HG03095 (cell line): ENCODE measurements around the gene CADM1.

Source experiments
- ATAC-seq: cut with Tn5 transposase; IDR thresholded peaks from one replicate; pipeline ENCODE4 v1.9.1; 2021; ENCODE audit warnings: moderate library complexity; ENCODE audit not compliant: unreplicated experiment

CADM1 gene

DNA sequence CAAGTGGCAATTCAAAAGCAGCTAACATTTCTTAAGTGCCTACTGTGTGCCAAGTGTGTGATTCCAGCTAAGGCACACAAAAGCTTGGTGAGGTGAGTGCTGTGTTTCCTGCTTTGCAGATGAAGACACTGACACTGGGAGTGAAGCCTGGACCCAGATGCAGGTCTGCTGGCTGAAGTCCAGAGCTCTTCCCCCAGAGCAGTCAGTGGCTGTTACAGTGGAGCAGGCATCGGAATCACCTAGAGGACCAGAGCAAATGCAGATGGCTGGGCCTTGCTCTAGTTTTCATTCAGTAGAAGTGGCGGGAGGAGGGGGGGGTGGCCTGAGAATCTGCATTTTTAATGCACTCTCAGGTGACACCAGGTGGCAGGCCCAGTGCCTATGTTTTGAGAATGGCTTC, 342.3 kb downstream of the CADM1 start:
- ATAC-seq: no peak

DNA sequence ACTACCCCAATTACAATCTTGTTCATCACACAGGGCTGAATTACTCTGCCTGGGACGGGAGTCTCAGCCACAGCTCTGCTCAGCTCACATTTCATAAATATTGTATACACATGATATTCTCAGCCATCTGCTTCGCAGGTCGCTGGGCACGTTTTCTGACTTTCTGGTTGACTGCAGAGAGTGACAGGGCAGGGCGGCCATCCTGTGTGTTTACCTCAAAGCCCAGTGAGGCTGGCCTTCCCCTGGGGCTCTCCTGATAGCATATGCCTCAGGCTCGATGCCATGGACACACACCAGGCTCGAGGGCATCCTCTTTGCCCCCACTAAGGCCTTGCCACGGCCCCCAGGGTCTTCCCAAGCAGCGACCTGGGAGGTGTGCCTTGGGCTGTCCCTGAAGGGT, 345.0 kb downstream of the CADM1 start:
- ATAC-seq: no peak

DNA sequence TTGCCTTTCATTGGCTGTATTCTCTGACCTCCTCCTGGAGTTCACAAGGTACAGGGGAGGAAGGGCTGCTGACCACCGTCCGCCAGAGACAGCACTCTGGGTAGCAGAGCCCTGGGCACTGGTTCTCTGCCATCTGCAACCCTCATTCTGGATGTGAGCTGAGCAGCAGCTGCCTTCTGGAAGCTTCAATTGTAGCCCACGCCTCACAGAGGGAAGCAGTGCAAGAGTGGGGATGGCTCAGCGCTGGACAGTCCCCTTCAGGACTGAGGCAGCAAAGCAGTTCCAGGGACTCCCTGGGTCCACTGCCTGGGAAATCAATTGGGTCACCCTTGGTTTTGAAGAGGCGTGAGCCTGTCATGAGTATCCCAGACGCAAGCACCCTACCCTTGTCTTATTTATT, 346.2 kb downstream of the CADM1 start:
- no peak for ATAC-seq

GRCh38 chr11:115157247-115157646, 347.0 kb downstream of the CADM1 start:
- ATAC-seq: no peak

DNA sequence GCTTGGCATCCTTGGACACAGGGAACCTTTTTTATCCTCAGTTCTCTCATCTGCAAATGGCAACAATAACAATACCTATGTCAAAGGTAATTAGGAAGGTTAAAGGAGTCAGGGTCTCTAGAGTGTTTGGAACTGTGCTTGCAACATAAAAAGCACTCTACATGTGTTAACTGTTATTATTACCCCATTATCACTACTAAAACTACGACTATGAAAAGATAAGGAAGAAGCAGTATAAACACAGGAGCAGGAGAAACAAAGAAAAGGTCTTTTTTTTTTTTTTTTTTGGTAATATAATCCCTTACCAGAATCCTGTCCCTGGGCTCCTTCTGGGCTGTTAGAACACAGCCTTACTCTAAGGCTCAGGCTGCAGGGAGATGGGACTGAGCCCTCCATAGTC, 348.2 kb downstream of the CADM1 start:
- ATAC-seq: no peak

GRCh38 chr11:115155320-115155719, 348.9 kb downstream of the CADM1 start:
- ATAC-seq: no peak

DNA sequence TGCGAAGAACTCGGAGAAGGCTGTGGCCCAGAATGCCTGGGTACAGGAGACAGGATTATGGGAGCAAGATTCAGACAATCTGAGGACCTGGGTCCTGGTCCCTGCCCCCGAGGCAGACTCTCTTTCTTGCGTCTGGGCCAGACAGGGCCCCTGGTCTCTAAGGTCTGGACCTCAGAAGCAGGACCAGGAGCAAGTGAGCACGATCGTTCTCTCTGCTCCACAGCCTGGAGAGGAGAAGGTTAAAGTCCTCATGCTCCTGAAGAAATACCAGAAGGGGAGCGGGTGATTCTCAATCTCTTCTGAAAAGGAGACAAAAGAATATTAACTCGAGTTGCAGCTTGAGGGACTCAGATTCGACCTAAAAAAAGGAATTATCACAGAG, 349.9 kb downstream of the CADM1 start:
- ATAC-seq: no peak

GRCh38 chr11:115153731-115154354, 350.4 kb downstream of the CADM1 start:
- no peak for ATAC-seq

DNA sequence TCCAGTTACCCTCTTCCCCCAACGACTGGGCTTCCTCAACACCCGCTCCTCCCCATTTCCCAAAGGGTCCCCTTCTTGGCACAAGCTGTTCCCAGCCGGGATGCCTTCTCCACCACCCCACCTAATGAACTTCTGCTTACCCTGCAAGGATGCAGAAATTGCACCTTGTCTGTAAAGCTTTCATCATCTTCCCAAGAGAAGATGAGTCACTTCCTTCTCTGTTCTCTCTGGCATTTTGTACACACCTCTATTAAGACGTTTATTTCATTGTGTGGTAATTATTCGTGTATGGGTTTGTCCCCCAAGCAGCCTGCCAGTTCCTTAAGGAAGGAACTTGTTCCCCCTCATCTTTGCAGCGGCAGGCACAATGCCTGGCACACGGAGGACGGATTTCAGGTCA, 351.1 kb downstream of the CADM1 start:
- no peak for ATAC-seq

GRCh38 chr11:115151010-115151409, 353.2 kb downstream of the CADM1 start:
- ATAC-seq: no peak

DNA sequence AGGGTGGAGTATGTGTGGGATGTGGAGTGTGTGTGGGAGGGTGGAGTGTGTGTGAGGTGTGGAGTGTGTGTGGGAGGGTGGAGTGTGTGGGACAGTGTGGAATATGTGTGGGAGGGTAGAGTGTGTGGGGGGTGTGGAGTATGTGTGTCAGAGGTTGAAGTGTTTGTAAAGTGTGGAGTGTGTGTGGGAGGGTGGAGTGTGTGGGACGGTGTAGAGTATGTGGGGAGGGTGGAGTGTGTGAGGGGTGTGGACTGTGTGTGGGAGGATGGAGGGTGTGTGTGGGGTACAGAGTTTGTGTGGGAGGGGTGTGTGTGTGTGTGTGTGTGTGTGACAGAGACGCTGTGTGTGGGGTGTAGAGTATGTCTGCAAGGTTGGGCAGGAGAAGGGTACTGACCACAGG, 355.5 kb downstream of the CADM1 start:
- ATAC-seq: no peak

DNA sequence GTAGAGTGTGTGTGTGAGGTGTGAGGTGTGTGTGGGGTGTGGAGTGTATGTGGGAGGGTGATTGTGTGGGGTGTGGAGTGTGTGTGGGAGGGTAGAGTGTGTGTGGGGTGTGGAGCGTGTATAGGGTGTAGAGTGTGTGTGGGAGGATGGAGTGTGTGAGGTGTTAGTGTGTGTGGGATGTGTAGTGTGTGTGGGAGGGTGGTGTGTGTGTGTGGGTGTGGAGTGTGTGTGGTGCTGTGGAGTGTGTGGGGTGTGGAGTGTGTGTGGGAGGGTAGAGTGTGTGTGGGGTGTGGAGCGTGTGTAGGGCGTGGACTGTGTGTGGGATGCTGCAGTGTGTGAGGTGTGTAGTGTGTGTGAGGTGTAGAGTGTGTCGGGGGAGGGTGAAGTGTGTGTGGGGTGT, 356.1 kb downstream of the CADM1 start:
- no peak for ATAC-seq

- no peak for ATAC-seq
These were observed 356.9 kb downstream of the CADM1 start for GRCh38 chr11:115147243-115147807.

DNA sequence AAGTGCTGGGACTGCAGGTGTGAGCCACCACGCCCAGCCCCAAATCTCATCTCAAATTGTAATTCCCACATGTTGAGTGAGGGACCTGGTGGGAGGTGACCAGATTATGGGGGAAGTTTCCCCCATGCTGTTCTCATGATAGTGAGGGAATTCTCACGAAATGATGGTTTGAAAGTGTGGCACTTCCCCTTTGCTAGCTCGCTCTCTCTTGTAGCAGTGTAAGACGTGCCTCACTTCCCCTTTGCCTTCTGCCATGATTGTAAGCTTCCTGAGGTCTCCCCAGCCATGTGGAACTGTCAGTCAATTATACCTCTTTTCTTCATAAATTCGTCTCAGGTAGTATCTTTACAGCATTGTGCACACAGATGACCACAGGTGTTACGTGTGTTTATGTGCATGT, 357.8 kb downstream of the CADM1 start:
- ATAC-seq: no peak

GRCh38 chr11:115145324-115145723, 358.9 kb downstream of the CADM1 start:
- ATAC-seq: no peak

DNA sequence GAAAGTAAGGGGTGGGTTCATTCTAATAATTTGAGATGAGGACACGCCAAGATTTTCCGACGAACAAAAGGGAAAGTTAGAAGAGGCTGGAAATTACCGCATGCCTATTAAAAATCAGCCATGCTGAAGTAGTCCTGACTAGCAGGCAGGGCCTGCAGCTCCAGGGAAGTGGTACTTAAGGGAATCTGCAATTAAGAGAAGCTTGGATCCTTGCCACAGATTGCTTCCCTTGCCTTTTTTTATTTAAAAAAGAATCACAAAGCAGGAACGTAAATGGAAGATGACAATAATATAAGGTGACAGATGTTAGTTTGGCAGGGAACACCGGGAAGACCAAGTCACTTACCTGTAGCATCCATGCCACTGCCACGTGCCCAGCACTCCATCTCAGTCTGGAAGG, 359.3 kb downstream of the CADM1 start:
- ATAC-seq: no peak

GRCh38 chr11:115144014-115144413, 360.2 kb downstream of the CADM1 start:
- ATAC-seq: no peak

DNA sequence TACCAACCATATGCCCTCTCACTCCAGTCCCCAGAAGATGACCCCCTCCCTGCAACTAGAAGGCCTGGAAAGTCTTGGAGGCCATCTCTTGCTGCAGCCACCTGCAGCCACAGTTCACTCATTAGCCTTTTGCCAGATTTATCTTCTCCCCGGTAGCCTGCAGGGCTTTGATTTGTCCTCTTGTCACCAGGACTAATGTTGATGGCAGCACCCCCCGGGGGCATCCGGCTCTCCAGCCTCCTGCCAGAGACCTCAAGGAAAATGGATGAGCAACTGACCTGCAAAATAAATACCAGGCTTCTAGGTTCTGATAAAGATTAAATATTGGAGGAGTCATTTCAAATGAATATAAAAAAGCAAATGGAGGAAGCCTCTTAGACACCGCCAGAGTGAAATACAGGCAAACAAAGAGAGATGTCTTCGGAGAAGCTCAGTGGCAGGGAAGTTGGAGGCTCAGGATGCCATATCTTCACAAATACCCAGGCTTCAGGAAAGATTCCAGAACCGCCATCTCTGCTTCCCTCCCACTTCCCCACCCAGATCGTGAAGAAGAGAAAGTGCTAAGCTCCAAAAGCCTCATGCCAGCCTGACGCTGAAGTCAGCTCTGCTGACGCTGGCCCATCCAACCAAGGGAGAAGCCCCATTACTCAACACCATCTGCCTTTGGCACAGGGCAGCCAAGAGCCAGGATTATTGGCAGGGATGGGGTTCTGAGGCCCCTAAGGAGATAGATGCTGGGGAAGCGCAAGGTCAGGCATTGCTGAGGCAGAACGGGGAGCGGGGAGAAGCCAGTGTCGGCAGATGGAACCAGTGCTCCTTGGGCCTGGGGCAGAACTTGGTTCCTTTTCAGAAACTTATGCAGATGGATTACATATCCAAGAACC, 362.7 kb downstream of the CADM1 start:
- ATAC-seq: no peak

DNA sequence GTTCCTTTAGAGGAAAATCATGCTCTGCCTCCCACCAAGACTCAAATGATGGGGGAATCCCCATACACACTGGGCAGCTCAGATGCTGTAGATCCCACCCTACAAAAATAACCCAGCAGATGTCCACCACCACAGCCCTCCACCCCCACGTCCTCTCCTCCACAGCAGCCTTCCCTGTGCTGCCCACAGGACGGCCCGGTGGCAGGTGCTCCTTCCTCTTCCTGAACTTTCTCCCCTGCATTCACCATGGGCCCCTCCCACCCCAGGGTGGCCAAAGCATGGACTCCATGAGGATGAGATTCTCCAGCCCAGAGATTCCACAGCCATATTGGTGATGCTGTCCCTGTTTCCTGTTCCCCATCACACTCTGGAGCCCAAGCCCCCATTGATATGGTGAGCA, 368.3 kb downstream of the CADM1 start:
- no peak for ATAC-seq

GRCh38 chr11:115134926-115135325, 369.3 kb downstream of the CADM1 start:
- ATAC-seq: no peak

- no peak for ATAC-seq
These were observed 370.6 kb downstream of the CADM1 start for GRCh38 chr11:115133475-115134209.
